SK-N-MC (cell line): ENCODE data around the gene MYCBPAP.

ENCODE experiments used
- EZH2 ChIP-seq: fragments of 200-600 bp; sonication (generic); IDR thresholded peaks from one replicate; pipeline ENCODE4 v1.6.1; 2017; ENCODE audit warnings: antibody characterized with exemption
- FOXP2 ChIP-seq: optimal IDR thresholded peaks from 2 replicates; pipeline ENCODE3; 2011; ENCODE audit warnings: mild to moderate bottlenecking, moderate library complexity; ENCODE audit not compliant: insufficient read depth; ENCODE audit errors: extremely low read length, control extremely low read depth
- POLR2AphosphoS5 ChIP-seq: IDR thresholded peaks from 2 replicates; pipeline ENCODE4 v1.6.1; 2012; ENCODE audit warnings: mild to moderate bottlenecking, low read depth, low read length, borderline replicate concordance

- TF ChIP-seq EZH2 (no peak), POLR2AphosphoS5 (no peak), FOXP2 (no peak)
Measured at GRCh38 chr17:50499270-50499669, 9.0 kb upstream of the MYCBPAP start.
